Tibial nerve (tissue), 4 donors: ENCODE results near the gene TIMM17A. TPM values are rescaled to one million over a fixed set of nuclear protein-coding genes. Genes with fewer than 3 reads are reported as not detected.

Source experiments
- DNase-seq, 2 donors: peaks; one replicate each; pipeline ENCODE4 v3.0.0-alpha.2; 2019; ENCODE audit warnings: low spot score in 2 of 2
- H3K27ac ChIP-seq, 4 donors: fragments of 200-600 bp; sonication (generic) in 3 of 4; one replicate each; pipeline ENCODE4 v1.5.1; 2017 to 2019; ENCODE audit warnings: mild to moderate bottlenecking in 1 of 4
- H3K27me3 ChIP-seq, 2 donors: fragments of 200-600 bp; sonication (generic) in 1 of 2; one replicate each; pipeline versions ENCODE4 v1.5.1 to v1.6.0; 2017 to 2019
- H3K36me3 ChIP-seq, 3 donors: fragments of 200-600 bp; sonication (generic); one replicate each; pipeline ENCODE4 v1.5.1; 2018 to 2019
- H3K4me1 ChIP-seq, 4 donors: fragments of 200-600 bp; sonication (generic) in 3 of 4; one replicate each; pipeline ENCODE4 v1.5.1; 2017 to 2019
- H3K4me3 ChIP-seq, 4 donors: fragments of 200-600 bp; sonication (generic) in 3 of 4; one replicate each; pipeline ENCODE4 v1.5.1; 2017 to 2019; ENCODE audit warnings: mild to moderate bottlenecking in 1 of 4, moderate library complexity in 1 of 4
- H3K9me3 ChIP-seq, 4 donors: fragments of 200-600 bp; sonication (generic) in 3 of 4; one replicate each; pipeline ENCODE4 v1.5.1; 2017 to 2019
- CTCF ChIP-seq, 5 experiments: fragments of 200-600 bp in 3 of 5; fragments of 450-650 bp in 2 of 5; sonication (generic) in 3 of 5; IDR thresholded peaks; one replicate each; pipeline ENCODE4 v1.5.1; 2016 to 2019; ENCODE audit warnings: antibody characterized with exemption in 5 of 5, mild to moderate bottlenecking in 3 of 5, moderate library complexity in 2 of 5
- EP300 ChIP-seq, 2 donors: sonication (generic); formaldehyde crosslinking; IDR thresholded peaks; one replicate each; pipeline ENCODE4 v1.6.1; 2017; ENCODE audit warnings: antibody characterized with exemption in 2 of 2, mild to moderate bottlenecking in 1 of 2
- POLR2A ChIP-seq, 2 donors: fragments of 450-650 bp; IDR thresholded peaks; one replicate each; pipeline ENCODE4 v1.6.1; 2017; ENCODE audit warnings: antibody characterized with exemption in 2 of 2, mild to moderate bottlenecking in 2 of 2, moderate library complexity in 2 of 2
- WGBS, 2 donors: methylation state at CpG; one replicate each; pipeline ENCODE4 v1.1.5; 2018; 5-methylcytosine and 5-hydroxymethylcytosine counted together
- total RNA-seq, 4 donors: library from RNA; depleted of rRNA; stranded (reverse); fragments of >200 nt; gene quantifications; one replicate each; pipeline ENCODE4 v1.1.0, GENCODE V29; 2016

TIMM17A gene
- total RNA-seq, 4 donors from 2014 or later = 16.2 to 31.8 (median 21.0) TPM

GRCh38 chr1:202010180-202011015 is 55.1 kb downstream of the TIMM17A start, which contains the start of gene ELF3:
Gene ELF3 (plus strand): TSS chr1:202010587. CDS start chr1:202011137, 550 bp downstream.
- DNase-seq = no peak

GRCh38 chr1:202011994-202012393 is 56.7 kb downstream of the TIMM17A start:
- Histone ChIP-seq H3K9me3 (no peaks in the 10 kb centered on the region), H3K4me3 (peak overlapping the region in 1 of 4 donors; percentile 9)

More at GRCh38 chr1:202010180-202011015, 55.1 kb downstream of the TIMM17A start, which contains the start of gene ELF3:
- peaks cover 0 to 58% (median 5%) of the 10 kb centered on the region in 3 donors for H3K36me3 ChIP-seq
- peak within 1 kb of the TSS in 3 of 4 donors; percentile 71 to 76 (median 75) for H3K27ac ChIP-seq
- H3K4me3 ChIP-seq = peak within 1 kb of the TSS in 1 of 4 donors; percentile 9
- TF ChIP-seq CTCF (IDR thresholded peaks at IDR 0.05) = no peak
- H3K4me1 ChIP-seq = peaks cover 0 to 23% (median 7%) of the 10 kb centered on the region in 4 donors
- WGBS, 2 donors = 80 to 81% methylated on average over 20 to 21 of the region's 24 CpGs
- no peaks in the 10 kb centered on the region for H3K27me3 ChIP-seq
- H3K9me3 ChIP-seq = no peaks in the 10 kb centered on the region

GRCh38 chr1:202012544-202013478 is 57.5 kb downstream of the TIMM17A start:
- TF ChIP-seq POLR2A (IDR thresholded peaks at IDR 0.05) (no peak), EP300 (IDR thresholded peaks at IDR 0.05) (no peak), CTCF (IDR thresholded peaks at IDR 0.05) (no peak)
- peak overlapping the region in 1 of 4 donors; percentile 67 for H3K27ac ChIP-seq
- peaks cover 0 to 42% (median 0%) of the 10 kb centered on the region in 3 donors for H3K36me3 ChIP-seq
- H3K27me3 ChIP-seq = no peaks in the 10 kb centered on the region
- no peak for DNase-seq
- WGBS, 2 donors = 81 to 83% methylated on average over 27 to 35 of the region's 35 CpGs
- peak overlapping the region in 1 of 4 donors; percentile 9 for H3K4me3 ChIP-seq
- no peaks in the 10 kb centered on the region for H3K9me3 ChIP-seq
- peaks cover 0 to 15% (median 7%) of the 10 kb centered on the region in 4 donors for H3K4me1 ChIP-seq

More at GRCh38 chr1:202011994-202012393, 56.7 kb downstream of the TIMM17A start:
- H3K36me3 ChIP-seq = peaks cover 0 to 48% (median 0%) of the 10 kb centered on the region in 3 donors
- H3K27ac ChIP-seq = peak overlapping the region in 1 of 4 donors; percentile 65
- peaks cover 0 to 14% (median 7%) of the 10 kb centered on the region in 4 donors for H3K4me1 ChIP-seq
- no peaks in the 10 kb centered on the region for H3K27me3 ChIP-seq
- DNase-seq = no peak
- 81 to 93% methylated on average over 9 to 11 of the region's 11 CpGs for WGBS, 2 donors
- TF ChIP-seq EP300 (IDR thresholded peaks at IDR 0.05) (no peak), CTCF (IDR thresholded peaks at IDR 0.05) (no peak), POLR2A (IDR thresholded peaks at IDR 0.05) (no peak)

- peak overlapping the region in 1 of 4 donors; percentile 5 for H3K4me3 ChIP-seq
- WGBS, 2 donors = 88 to 92% methylated on average over 4 to 12 of the region's 12 CpGs
- H3K27me3 ChIP-seq = no peaks in the 10 kb centered on the region
Observed at GRCh38 chr1:202013603-202014002, 58.3 kb downstream of the TIMM17A start.

More at GRCh38 chr1:202013603-202014002, 58.3 kb downstream of the TIMM17A start:
- no peak for DNase-seq
- no peaks in the 10 kb centered on the region for H3K9me3 ChIP-seq
- TF ChIP-seq POLR2A (IDR thresholded peaks at IDR 0.05) = no peak
- no peak for TF ChIP-seq CTCF (IDR thresholded peaks at IDR 0.05)
- no peak for TF ChIP-seq EP300 (IDR thresholded peaks at IDR 0.05)
- peaks cover 0 to 34% (median 0%) of the 10 kb centered on the region in 3 donors for H3K36me3 ChIP-seq
- H3K27ac ChIP-seq = peak overlapping the region in 1 of 4 donors; percentile 67
- H3K4me1 ChIP-seq = peaks cover 0 to 23% (median 9%) of the 10 kb centered on the region in 4 donors
